IMR-90 (cell line): ENCODE results near the gene TMEM204. TPM values are rescaled to one million over a fixed set of nuclear protein-coding genes. Genes with fewer than 3 reads are reported as not detected.

Experiments used
- ATAC-seq: fragments of 200-7000 bp; cut with Tn5 transposase; 2 replicates; pipeline ENCODE4 v1.9.1; 2020; ENCODE audit warnings: low read depth, mild to moderate bottlenecking, moderate library complexity
- BruUV-seq: library from RNA; stranded (reverse); fragments of 400-500 nt; replicated peaks from 2 replicates; lab custom pipeline; 2021; lab: Mats Ljungman, UMichigan
- CTCF ChIA-PET: fragments of 300-600 bp; formaldehyde crosslinking; extraction: SDS; loops from one replicate; lab custom pipeline; 2021; ENCODE audit warnings: antibody characterized with exemption; lab: Yijun Ruan, JAX
- POLR2A ChIA-PET: fragments of 300-600 bp; sonication (Branson Sonifier 250); formaldehyde crosslinking; loops from one replicate; lab custom pipeline; 2022; ENCODE audit warnings: antibody characterized with exemption; ENCODE audit not compliant: unreplicated experiment; lab: Charles Lee
- DNase-seq: peaks from one replicate; pipeline ENCODE4 v3.0.0; 2013
- H2AFZ ChIP-seq: replicated peaks from 2 replicates; pipeline ENCODE3; 2013; ENCODE audit warnings: low read length, mild to moderate bottlenecking; ENCODE audit not compliant: poor library complexity
- H2AK5ac ChIP-seq: 2 replicates; pipeline ENCODE4 v1.6.1; 2013; ENCODE audit warnings: low read depth, low read length, inconsistent platforms
- H2AK9ac ChIP-seq: replicated peaks from 2 replicates; pipeline ENCODE3; 2013; ENCODE audit warnings: mild to moderate bottlenecking, low read depth, low read length, moderate library complexity; ENCODE audit not compliant: poor library complexity
- H2BK120ac ChIP-seq: 2 replicates; pipeline ENCODE4 v1.6.1; 2013; ENCODE audit warnings: low read depth, low read length, inconsistent platforms
- H2BK15ac ChIP-seq: 3 replicates; pipeline ENCODE4 v1.6.1; 2013; ENCODE audit warnings: low read depth, low read length, inconsistent platforms
- H2BK20ac ChIP-seq: 2 replicates; pipeline ENCODE4 v1.6.1; 2013; ENCODE audit warnings: low read depth, mild to moderate bottlenecking, inconsistent platforms, low read length, moderate library complexity
- H2BK5ac ChIP-seq: 2 replicates; pipeline ENCODE4 v1.6.1; 2013; ENCODE audit warnings: mild to moderate bottlenecking, low read depth, low read length, inconsistent platforms; ENCODE audit not compliant: poor library complexity, severe bottlenecking
- H3K14ac ChIP-seq: replicated peaks from 2 replicates; pipeline ENCODE4 v1.6.1; 2013; ENCODE audit warnings: low read depth, low read length, inconsistent platforms
- H3K18ac ChIP-seq: 2 replicates; pipeline ENCODE4 v1.6.1; 2013; ENCODE audit warnings: low read depth, low read length, control low read depth
- H3K23ac ChIP-seq: 2 replicates; pipeline ENCODE4 v1.6.1; 2013; ENCODE audit warnings: low read depth, low read length, inconsistent platforms
- H3K27ac ChIP-seq: 2 replicates; pipeline ENCODE4 v1.5.1; 2013; ENCODE audit warnings: mild to moderate bottlenecking, control low read depth, low read length; ENCODE audit not compliant: insufficient read depth
- H3K27me3 ChIP-seq: 2 replicates; pipeline ENCODE4 v1.6.1; 2013; ENCODE audit warnings: low read length; ENCODE audit not compliant: control insufficient read depth, insufficient read depth
- H3K36me3 ChIP-seq: 2 replicates; pipeline ENCODE4 v1.6.1; 2013; ENCODE audit warnings: low read length, mixed read lengths; ENCODE audit not compliant: control insufficient read depth, insufficient read depth
- H3K4ac ChIP-seq: 2 replicates; pipeline ENCODE4 v1.6.1; 2013; ENCODE audit warnings: low read depth, low read length, inconsistent platforms
- H3K4me1 ChIP-seq: 2 replicates; pipeline ENCODE4 v1.6.1; 2013; ENCODE audit warnings: low read length, mixed read lengths; ENCODE audit not compliant: control insufficient read depth, insufficient read depth
- H3K4me2 ChIP-seq: 2 replicates; pipeline ENCODE4 v1.6.1; 2013; ENCODE audit warnings: low read depth, mild to moderate bottlenecking, control low read depth, low read length, moderate library complexity
- H3K4me3 ChIP-seq: 2 replicates; pipeline ENCODE4 v1.5.1; 2013; ENCODE audit warnings: low read depth, mild to moderate bottlenecking, control low read depth, low read length, moderate library complexity; ENCODE audit not compliant: insufficient read depth
- H3K56ac ChIP-seq: 2 replicates; pipeline ENCODE4 v1.6.1; 2013; ENCODE audit warnings: low read length, inconsistent platforms; ENCODE audit not compliant: insufficient read depth; ENCODE audit errors: extremely low read depth
- H3K79me1 ChIP-seq, 2 experiments: 2 replicates each; pipeline ENCODE4 v1.6.1; 2013; ENCODE audit warnings: low read length in 2 of 2, inconsistent platforms in 1 of 2, low read depth in 1 of 2
- H3K9ac ChIP-seq: 2 replicates; pipeline ENCODE4 v1.6.1; 2013; ENCODE audit warnings: low read depth, low read length, control low read depth
- H3K9me1 ChIP-seq: 2 replicates; pipeline ENCODE4 v1.6.1; 2013; ENCODE audit warnings: low read length, inconsistent platforms; ENCODE audit not compliant: insufficient read depth
- H3K9me3 ChIP-seq: 2 replicates; pipeline ENCODE4 v1.6.1; 2013; ENCODE audit warnings: low read length; ENCODE audit not compliant: control insufficient read depth, insufficient read depth
- H4K20me1 ChIP-seq: 2 replicates; pipeline ENCODE4 v1.6.1; 2013; ENCODE audit warnings: low read length, inconsistent platforms; ENCODE audit not compliant: insufficient read depth
- H4K5ac ChIP-seq: 2 replicates; pipeline ENCODE4 v1.6.1; 2013; ENCODE audit warnings: mild to moderate bottlenecking, low read depth, low read length, control low read depth
- H4K8ac ChIP-seq, 2 experiments: 2 replicates each; pipeline ENCODE4 v1.6.1; 2013; ENCODE audit warnings: low read depth in 2 of 2, low read length in 2 of 2, control low read depth in 1 of 2, inconsistent platforms in 1 of 2
- H4K91ac ChIP-seq: 2 replicates; pipeline ENCODE4 v1.6.1; 2013; ENCODE audit warnings: low read depth, low read length, inconsistent platforms; ENCODE audit not compliant: insufficient read depth
- BHLHE40 ChIP-seq: fragments of 150-350 bp; IDR thresholded peaks from 2 replicates; pipeline ENCODE4 v1.6.1; 2016; ENCODE audit warnings: mild to moderate bottlenecking, low read depth, low read length
- CEBPB ChIP-seq: IDR thresholded peaks from 2 replicates; pipeline ENCODE4 v1.6.1; 2012; ENCODE audit warnings: low read depth, low read length, improper control_type of control experiment
- CHD1 ChIP-seq: IDR thresholded peaks from 2 replicates; pipeline ENCODE4 v1.6.1; 2012; ENCODE audit warnings: low read depth, low read length, improper control_type of control experiment
- FOS ChIP-seq: fragments of 150-350 bp; IDR thresholded peaks from 2 replicates; pipeline ENCODE4 v1.6.1; 2016; ENCODE audit warnings: low read depth, low read length
- MAFK ChIP-seq: IDR thresholded peaks from 2 replicates; pipeline ENCODE4 v1.6.1; 2012; ENCODE audit warnings: low read depth, low read length, improper control_type of control experiment
- MAZ ChIP-seq: IDR thresholded peaks from 2 replicates; pipeline ENCODE4 v1.6.1; 2012; ENCODE audit warnings: low read depth, mild to moderate bottlenecking, low read length, improper control_type of control experiment, moderate library complexity, borderline replicate concordance
- MXI1 ChIP-seq: IDR thresholded peaks from 2 replicates; pipeline ENCODE4 v1.6.1; 2012; ENCODE audit warnings: low read depth, mild to moderate bottlenecking, low read length, moderate library complexity, borderline replicate concordance
- NFE2L2 ChIP-seq: fragments of 150-350 bp; IDR thresholded peaks from 2 replicates; pipeline ENCODE4 v1.6.1; 2016; ENCODE audit warnings: low read depth, mild to moderate bottlenecking, low read length
- POLR2A ChIP-seq: IDR thresholded peaks from 2 replicates; pipeline ENCODE4 v1.6.1; 2012; ENCODE audit warnings: mild to moderate bottlenecking, low read depth, low read length
- RAD21 ChIP-seq: IDR thresholded peaks from 2 replicates; pipeline ENCODE4 v1.6.1; 2012; ENCODE audit warnings: low read length, improper control_type of control experiment
- RCOR1 ChIP-seq: IDR thresholded peaks from 2 replicates; pipeline ENCODE4 v1.6.1; 2012; ENCODE audit warnings: mild to moderate bottlenecking, low read length, improper control_type of control experiment; ENCODE audit not compliant: insufficient replicate concordance
- RFX5 ChIP-seq: IDR thresholded peaks from 2 replicates; pipeline ENCODE4 v1.8.0; 2012; ENCODE audit warnings: low read depth, mild to moderate bottlenecking, low read length, moderate library complexity
- SMC3 ChIP-seq: fragments of 150-350 bp; IDR thresholded peaks from 2 replicates; pipeline ENCODE4 v1.6.1; 2016; ENCODE audit warnings: low read depth, mild to moderate bottlenecking, antibody characterized with exemption, low read length, moderate library complexity
- WGBS, 2 experiments: methylation state at CpG; one replicate each; pipeline versions ENCODE4 v1.1.5 to v1.1.7; 2013; ENCODE audit warnings: missing lambda C conversion rate in 2 of 2; ENCODE audit not compliant: insufficient read length in 1 of 2; ENCODE audit errors: extremely low coverage in 2 of 2; 5-methylcytosine and 5-hydroxymethylcytosine counted together
- dilution Hi-C: fragments of 300-500 bp; cut with HindIII; formaldehyde crosslinking; loops from one replicate; pipeline ENCODE4 v1.14.3; 2018; ENCODE audit warnings: low sequenced_read_pairs; ENCODE audit not compliant: unreplicated experiment
- in situ Hi-C: fragments of 300-500 bp; cut with MboI; formaldehyde crosslinking; loops from 3 replicates; pipeline ENCODE4 v1.14.3; 2019; ENCODE audit warnings: low sequenced_read_pairs, inconsistent platforms, mixed read lengths
- intact Hi-C: fragments of 100-400 bp; cut with micrococcal nuclease; formaldehyde crosslinking; loops from 2 replicates; pipeline ENCODE4 v1.10.0; 2022
- polyA plus RNA-seq, 3 experiments: library from polyadenylated mRNA; depleted of rRNA; stranded (reverse); fragments of >200 nt; gene quantifications; 2 replicates each; pipeline ENCODE4 v1.2.3, GENCODE V29; 2012; ENCODE audit warnings: low replicate concordance in 1 of 3
- total RNA-seq: library from RNA; depleted of rRNA; stranded (reverse); fragments of >200 nt; gene quantifications from 2 replicates; pipeline ENCODE4 v1.2.3, GENCODE V29; 2012
- TF ChIP-seq, protein P1 (sequence below): fragments of 150-350 bp; IDR thresholded peaks from 2 replicates; pipeline ENCODE4 v1.6.1; 2017; ENCODE audit warnings: mild to moderate bottlenecking, antibody characterized with exemption, low read length, low read depth
- TF ChIP-seq, protein P2 (sequence below): conservative IDR thresholded peaks from 2 replicates; pipeline ENCODE4 v1.5.1; 2012; ENCODE audit warnings: mild to moderate bottlenecking, low read depth, low read length, improper control_type of control experiment
- TF ChIP-seq, protein P3 (sequence below): fragments of 150-350 bp; IDR thresholded peaks from 2 replicates; pipeline ENCODE4 v1.6.1; 2016; ENCODE audit warnings: low read depth, mild to moderate bottlenecking, low read length, moderate library complexity, borderline replicate concordance

TMEM204 gene
- total and polyA plus RNA-seq, 2 of the 4 experiments (the other 2 are of a cell fraction): 7.0 to 12.3 TPM

DNA sequence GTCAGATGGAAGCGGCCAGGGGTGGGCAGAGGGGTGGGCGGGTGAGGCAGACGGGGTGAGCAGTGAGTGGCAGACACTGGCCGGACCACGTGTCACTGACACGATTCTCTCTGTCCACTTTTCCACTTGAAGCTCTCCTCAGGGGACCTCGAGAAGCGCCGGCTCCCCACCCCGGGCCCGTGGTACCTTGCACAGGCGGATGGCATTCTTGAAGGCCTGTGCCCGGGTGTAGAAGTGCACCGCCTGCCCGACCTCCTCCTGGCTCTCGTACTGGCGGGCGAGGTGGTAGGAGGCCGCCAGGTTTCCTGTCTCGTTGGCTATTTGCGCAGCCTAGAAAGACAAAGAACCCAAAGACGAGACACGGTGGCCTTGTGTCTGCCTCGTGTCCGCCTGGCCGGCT is 9.1 kb upstream of the TMEM204 start:
- H3K36me3 ChIP-seq: peaks cover 9% of the 10 kb centered on the region; the same call in 1 of the 2 replicates
- intact Hi-C loops (no loop called here), in situ Hi-C loops (no loop called here), dilution Hi-C loops (no loop called here)
- no peak overlapping the region for H2AK9ac ChIP-seq
- H4K91ac ChIP-seq: no peak overlapping the region
- H3K56ac ChIP-seq: no peak overlapping the region
- H3K9ac ChIP-seq: no peak overlapping the region
- no peaks in the 10 kb centered on the region for H3K79me1 ChIP-seq
- H2BK120ac ChIP-seq: no peak overlapping the region
- BruUV-seq: no TSS peak
- no peak overlapping the region for H3K14ac ChIP-seq
- no peak for ATAC-seq
- no peaks in the 10 kb centered on the region for H3K27me3 ChIP-seq
- TF ChIP-seq CHD1: no peak
- TF ChIP-seq FOS: no peak
- no peak for TF ChIP-seq RCOR1
- TF ChIP-seq, protein P1, sequence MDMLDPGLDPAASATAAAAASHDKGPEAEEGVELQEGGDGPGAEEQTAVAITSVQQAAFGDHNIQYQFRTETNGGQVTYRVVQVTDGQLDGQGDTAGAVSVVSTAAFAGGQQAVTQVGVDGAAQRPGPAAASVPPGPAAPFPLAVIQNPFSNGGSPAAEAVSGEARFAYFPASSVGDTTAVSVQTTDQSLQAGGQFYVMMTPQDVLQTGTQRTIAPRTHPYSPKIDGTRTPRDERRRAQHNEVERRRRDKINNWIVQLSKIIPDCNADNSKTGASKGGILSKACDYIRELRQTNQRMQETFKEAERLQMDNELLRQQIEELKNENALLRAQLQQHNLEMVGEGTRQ: no peak
- no peak for TF ChIP-seq CEBPB
- TF ChIP-seq RAD21: no peak
- TF ChIP-seq RFX5: no peak
- TF ChIP-seq MAFK: no peak
- no peak for TF ChIP-seq POLR2A
- no peak for TF ChIP-seq MXI1
- TF ChIP-seq, protein P2, sequence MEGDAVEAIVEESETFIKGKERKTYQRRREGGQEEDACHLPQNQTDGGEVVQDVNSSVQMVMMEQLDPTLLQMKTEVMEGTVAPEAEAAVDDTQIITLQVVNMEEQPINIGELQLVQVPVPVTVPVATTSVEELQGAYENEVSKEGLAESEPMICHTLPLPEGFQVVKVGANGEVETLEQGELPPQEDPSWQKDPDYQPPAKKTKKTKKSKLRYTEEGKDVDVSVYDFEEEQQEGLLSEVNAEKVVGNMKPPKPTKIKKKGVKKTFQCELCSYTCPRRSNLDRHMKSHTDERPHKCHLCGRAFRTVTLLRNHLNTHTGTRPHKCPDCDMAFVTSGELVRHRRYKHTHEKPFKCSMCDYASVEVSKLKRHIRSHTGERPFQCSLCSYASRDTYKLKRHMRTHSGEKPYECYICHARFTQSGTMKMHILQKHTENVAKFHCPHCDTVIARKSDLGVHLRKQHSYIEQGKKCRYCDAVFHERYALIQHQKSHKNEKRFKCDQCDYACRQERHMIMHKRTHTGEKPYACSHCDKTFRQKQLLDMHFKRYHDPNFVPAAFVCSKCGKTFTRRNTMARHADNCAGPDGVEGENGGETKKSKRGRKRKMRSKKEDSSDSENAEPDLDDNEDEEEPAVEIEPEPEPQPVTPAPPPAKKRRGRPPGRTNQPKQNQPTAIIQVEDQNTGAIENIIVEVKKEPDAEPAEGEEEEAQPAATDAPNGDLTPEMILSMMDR: no peak
- no peak for TF ChIP-seq BHLHE40
- TF ChIP-seq MAZ: no peak
- no peak for TF ChIP-seq NFE2L2
- TF ChIP-seq SMC3: no peak
- TF ChIP-seq, protein P3, sequence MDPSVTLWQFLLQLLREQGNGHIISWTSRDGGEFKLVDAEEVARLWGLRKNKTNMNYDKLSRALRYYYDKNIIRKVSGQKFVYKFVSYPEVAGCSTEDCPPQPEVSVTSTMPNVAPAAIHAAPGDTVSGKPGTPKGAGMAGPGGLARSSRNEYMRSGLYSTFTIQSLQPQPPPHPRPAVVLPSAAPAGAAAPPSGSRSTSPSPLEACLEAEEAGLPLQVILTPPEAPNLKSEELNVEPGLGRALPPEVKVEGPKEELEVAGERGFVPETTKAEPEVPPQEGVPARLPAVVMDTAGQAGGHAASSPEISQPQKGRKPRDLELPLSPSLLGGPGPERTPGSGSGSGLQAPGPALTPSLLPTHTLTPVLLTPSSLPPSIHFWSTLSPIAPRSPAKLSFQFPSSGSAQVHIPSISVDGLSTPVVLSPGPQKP: no peak
- H3K4ac ChIP-seq: no peak overlapping the region
- peaks cover 4% of the 10 kb centered on the region; the same call in 1 of the 2 replicates for H3K9me1 ChIP-seq
- no peaks in the 10 kb centered on the region for H4K20me1 ChIP-seq
- no peak overlapping the region for H4K8ac ChIP-seq
- no peak overlapping the region for H3K18ac ChIP-seq
- no peaks in the 10 kb centered on the region for H3K4me1 ChIP-seq
- no peaks in the 10 kb centered on the region for H3K9me3 ChIP-seq
- no peak overlapping the region for H3K4me3 ChIP-seq
- H2BK15ac ChIP-seq: no peak overlapping the region
- no peak overlapping the region for H4K5ac ChIP-seq
- H3K27ac ChIP-seq: no peak overlapping the region
- H2AK5ac ChIP-seq: no peak overlapping the region
- ChIA-PET CTCF (no interaction called here), POLR2A (no interaction called here)
- H3K23ac ChIP-seq: no peak overlapping the region
- no peak for DNase-seq
- no peak overlapping the region for H2BK20ac ChIP-seq
- no peak overlapping the region for H2AFZ ChIP-seq
- no peak overlapping the region for H3K4me2 ChIP-seq
- no peak overlapping the region for H2BK5ac ChIP-seq
- 91% methylated on average over 17 of the region's 26 CpGs; no CpG with 5 or more reads in 1 of the 2 experiments for WGBS, 2 experiments
